Muscle of leg (tissue), 11 donors: ENCODE data around the gene NFIA. TPM values are rescaled to one million over a fixed set of nuclear protein-coding genes. Genes with fewer than 3 reads are reported as not detected.

ENCODE experiments used
- DNase-seq: peaks from one replicate; pipeline ENCODE4 v3.0.0; 2013
- H3K27ac ChIP-seq: one replicate; pipeline ENCODE4 v1.5.1; 2013; ENCODE audit warnings: mild to moderate bottlenecking, low read length, control low read depth
- H3K27me3 ChIP-seq: one replicate; pipeline ENCODE4 v1.6.1; 2013; ENCODE audit warnings: low read length; ENCODE audit not compliant: control insufficient read depth, insufficient read depth
- H3K36me3 ChIP-seq: one replicate; pipeline ENCODE4 v1.6.1; 2013; ENCODE audit warnings: low read length; ENCODE audit not compliant: control insufficient read depth, insufficient read depth
- H3K4me1 ChIP-seq: one replicate; pipeline ENCODE4 v1.6.1; 2013; ENCODE audit warnings: low read length; ENCODE audit not compliant: control insufficient read depth, insufficient read depth
- H3K4me3 ChIP-seq: one replicate; pipeline ENCODE4 v1.5.1; 2013; ENCODE audit warnings: low read length, control low read depth
- H3K9me3 ChIP-seq: replicated peaks from 2 replicates; pipeline ENCODE4 v1.6.1; 2013; ENCODE audit warnings: low read depth, low read length; ENCODE audit not compliant: control insufficient read depth
- WGBS: methylation state at CpG from one replicate; pipeline ENCODE4 v1.1.5; 2013; ENCODE audit warnings: missing lambda C conversion rate; ENCODE audit not compliant: insufficient coverage; 5-methylcytosine and 5-hydroxymethylcytosine counted together
- polyA plus RNA-seq, 8 donors: library from polyadenylated mRNA; unstranded; fragments of 120-200 nt; gene quantifications; one replicate each; pipeline versions ENCODE4 v1.2.1 to v1.2.3, GENCODE V29; 2013; ENCODE audit warnings: inconsistent platforms in 1 of 8, low replicate concordance in 1 of 8; ENCODE audit not compliant: insufficient read length in 8 of 8, insufficient read depth in 1 of 8
- total RNA-seq: library from RNA; stranded (reverse); fragments of 120-200 nt; gene quantifications from one replicate; pipeline ENCODE4 v1.2.4, GENCODE V29; 2013

Gene NFIA
- total and polyA plus RNA-seq, 9 donors: 21.6 to 41.0 (median 29.7) TPM

GRCh38 chr1:61076728-61077675, 5.4 kb upstream of the NFIA start:
- no peaks in the 10 kb centered on the region for H3K9me3 ChIP-seq
- H3K27me3 ChIP-seq: no peaks in the 10 kb centered on the region
- peaks cover 31% of the 10 kb centered on the region for H3K4me1 ChIP-seq
- H3K4me3 ChIP-seq: peak overlapping the region; percentile 68
- 0% methylated on average over 35 of the region's 49 CpGs for WGBS
- H3K36me3 ChIP-seq: no peaks in the 10 kb centered on the region
- H3K27ac ChIP-seq: peak overlapping the region; percentile 96
- DNase-seq: peak; percentile 96

- peak; percentile 100 for DNase-seq
Measured at GRCh38 chr1:61077676-61078541, 4.5 kb upstream of the NFIA start.

DNA sequence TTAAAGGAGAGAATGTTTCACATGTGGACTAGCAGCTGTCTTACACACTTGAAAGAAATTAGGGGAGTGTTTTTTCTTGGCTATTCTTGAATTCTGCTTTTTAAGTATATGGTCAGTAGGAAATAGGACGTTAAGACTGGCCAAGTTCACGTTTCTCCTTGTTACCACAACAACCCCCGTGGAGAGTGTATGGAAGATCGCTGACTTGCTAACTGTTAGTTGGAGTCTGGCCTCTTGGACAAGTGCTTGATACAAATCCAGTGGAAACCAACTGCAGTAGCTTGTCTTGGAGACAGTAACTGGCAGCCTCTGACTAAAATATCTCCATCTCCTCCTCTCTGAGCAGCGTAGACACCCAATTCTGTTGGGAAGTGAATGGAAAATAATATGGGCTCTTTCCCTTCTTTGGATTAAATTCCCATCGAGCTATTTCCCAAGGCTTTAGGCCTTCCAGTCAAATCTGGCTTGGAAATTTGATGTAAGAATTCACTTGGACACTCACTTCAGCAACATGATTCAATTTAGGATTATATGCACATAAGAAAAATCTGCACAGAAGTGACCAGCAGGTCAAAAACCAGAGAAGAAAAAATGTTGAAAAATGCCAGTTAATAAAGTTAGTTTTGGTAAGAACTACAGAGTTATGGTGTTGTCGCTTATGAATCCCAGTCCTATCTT, 3.6 kb upstream of the NFIA start:
- Histone ChIP-seq H3K4me3 (no peak overlapping the region), H3K36me3 (no peaks in the 10 kb centered on the region), H3K4me1 (peaks cover 31% of the 10 kb centered on the region), H3K9me3 (no peaks in the 10 kb centered on the region), H3K27ac (peak overlapping the region; percentile 96), H3K27me3 (no peaks in the 10 kb centered on the region)
- 0% methylated on average over 1 of the region's 7 CpGs for WGBS
- DNase-seq: peak; percentile 99

More at GRCh38 chr1:61077676-61078541, 4.5 kb upstream of the NFIA start:
- 0% methylated on average over 5 of the region's 19 CpGs for WGBS
- Histone ChIP-seq H3K27ac (peak overlapping the region; percentile 96), H3K9me3 (no peaks in the 10 kb centered on the region), H3K4me1 (peaks cover 31% of the 10 kb centered on the region), H3K27me3 (no peaks in the 10 kb centered on the region), H3K4me3 (peak overlapping the region; percentile 68), H3K36me3 (no peaks in the 10 kb centered on the region)

- DNase-seq: peak; percentile 93
- no peaks in the 10 kb centered on the region for H3K36me3 ChIP-seq
- 0% methylated on average over 1 of the region's 5 CpGs for WGBS
- peak overlapping the region; percentile 21 for H3K4me3 ChIP-seq
- no peaks in the 10 kb centered on the region for H3K27me3 ChIP-seq
- H3K9me3 ChIP-seq: no peaks in the 10 kb centered on the region
- peak overlapping the region; percentile 96 for H3K27ac ChIP-seq
- H3K4me1 ChIP-seq: peaks cover 31% of the 10 kb centered on the region
Measured at GRCh38 chr1:61079296-61079897, 3.0 kb upstream of the NFIA start.

- Histone ChIP-seq H3K4me3 (peak overlapping the region; percentile 21), H3K9me3 (no peaks in the 10 kb centered on the region), H3K27ac (peak overlapping the region; percentile 96), H3K36me3 (no peaks in the 10 kb centered on the region), H3K27me3 (no peaks in the 10 kb centered on the region), H3K4me1 (peaks cover 31% of the 10 kb centered on the region)
- 0% methylated on average over 4 of the region's 14 CpGs for WGBS
- peak; percentile 98 for DNase-seq
Measured at GRCh38 chr1:61079898-61080336, 2.4 kb upstream of the NFIA start.

- Histone ChIP-seq H3K27ac (peak overlapping the region; percentile 96), H3K4me3 (peak overlapping the region; percentile 83), H3K27me3 (no peaks in the 10 kb centered on the region), H3K36me3 (no peaks in the 10 kb centered on the region), H3K4me1 (peaks cover 31% of the 10 kb centered on the region), H3K9me3 (no peaks in the 10 kb centered on the region)
- DNase-seq: peak; percentile 93
- WGBS: no CpG with 5 or more reads among the region's 7 CpGs
Measured at GRCh38 chr1:61080413-61081143, 1.8 kb upstream of the NFIA start.

DNA sequence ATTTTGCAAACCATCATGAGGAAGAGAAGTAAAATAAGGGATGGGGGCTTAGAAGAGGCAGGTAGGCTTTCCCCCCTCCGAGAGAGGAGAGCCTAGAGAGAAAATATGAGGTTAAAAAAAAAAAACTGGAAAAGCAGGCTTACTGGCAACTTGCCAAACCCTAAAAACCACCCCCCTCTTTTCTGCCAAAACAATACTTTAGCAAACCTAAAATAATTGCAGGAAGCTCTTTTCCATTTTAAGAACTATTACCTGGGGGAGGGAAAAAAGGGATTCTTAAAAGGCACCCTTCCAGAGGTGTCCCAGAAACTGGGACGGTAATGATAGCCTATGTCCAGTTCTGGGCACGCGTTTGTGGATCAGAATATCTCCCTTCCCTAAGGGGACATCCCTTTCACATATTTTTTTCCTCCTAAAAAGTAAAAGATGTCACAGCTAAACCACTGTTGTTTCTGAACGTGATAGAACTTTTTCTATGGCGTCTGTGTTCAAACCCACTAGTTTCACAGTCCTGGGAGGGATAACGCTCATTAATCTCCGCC, 1.1 kb upstream of the NFIA start:
- DNase-seq: peak; percentile 85
- H3K4me3 ChIP-seq: peak overlapping the region; percentile 83
- H3K36me3 ChIP-seq: no peaks in the 10 kb centered on the region
- H3K27me3 ChIP-seq: no peaks in the 10 kb centered on the region
- 3% methylated on average over 4 of the region's 8 CpGs for WGBS
- peak overlapping the region; percentile 96 for H3K27ac ChIP-seq
- H3K9me3 ChIP-seq: no peaks in the 10 kb centered on the region
- H3K4me1 ChIP-seq: peaks cover 31% of the 10 kb centered on the region

DNA sequence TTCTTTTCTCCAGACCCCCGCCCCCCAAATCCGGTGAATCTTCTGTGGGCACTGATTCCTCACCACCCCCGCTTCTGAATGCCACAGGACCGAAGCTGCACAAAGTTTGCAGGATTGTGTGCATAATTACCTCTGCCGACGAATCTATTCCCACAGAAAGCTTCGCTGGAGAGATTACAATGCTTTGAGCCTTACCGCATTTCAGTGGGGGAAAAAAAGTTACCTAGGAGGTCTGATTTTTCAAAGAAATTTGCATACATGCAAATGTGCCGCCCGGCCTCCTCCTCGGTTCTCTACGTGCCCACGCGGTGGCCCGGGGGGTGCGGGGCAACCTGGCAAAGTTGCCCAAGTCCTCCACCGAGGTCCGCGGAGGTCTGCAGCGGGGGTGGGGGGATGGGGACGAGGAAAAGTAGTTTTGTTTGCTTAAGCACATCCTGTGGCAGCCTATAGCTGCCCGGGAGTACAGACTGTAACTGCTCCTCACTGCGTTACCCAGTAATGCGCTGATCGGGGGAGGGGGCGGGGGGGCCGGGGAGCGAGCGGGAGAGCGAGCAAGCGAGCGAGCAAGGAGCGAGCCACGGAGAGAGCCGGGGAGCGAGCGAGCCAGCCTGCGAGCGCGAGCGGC, 563 bp upstream of the NFIA start:
- Histone ChIP-seq H3K4me3 (peak overlapping the region; percentile 83), H3K27ac (peak overlapping the region; percentile 96), H3K27me3 (no peaks in the 10 kb centered on the region), H3K9me3 (no peaks in the 10 kb centered on the region), H3K4me1 (peaks cover 29% of the 10 kb centered on the region), H3K36me3 (no peaks in the 10 kb centered on the region)
- 3% methylated on average over 21 of the region's 41 CpGs for WGBS
- peak; percentile 87 for DNase-seq
